OCI-LY1 (cell line): ENCODE data around the gene SEMA3C.

Source experiments
- CTCF ChIP-seq: fragments of 200-600 bp; sonication (generic), shearing (Covaris generic); IDR thresholded peaks from 2 replicates; pipeline ENCODE4 v1.5.1; 2017; ENCODE audit warnings: mild to moderate bottlenecking, antibody characterized with exemption, low read length, moderate library complexity, mixed read lengths
- EZH2 ChIP-seq: fragments of 200-600 bp; sonication (generic), shearing (Covaris generic); IDR thresholded peaks from 2 replicates; pipeline ENCODE4 v1.8.0; 2017; ENCODE audit warnings: borderline replicate concordance, mixed run types, mild to moderate bottlenecking, antibody characterized with exemption, low read length, moderate library complexity, mixed read lengths

- TF ChIP-seq CTCF (no peak), EZH2 (no peak)
These were observed 49.6 kb downstream of the SEMA3C start for GRCh38 chr7:80869106-80869784.
